H54 (cell line): ENCODE results near the gene FAM72A.
A peak's percentile ranks its signal among the peaks of the same experiment; 100 is the strongest.
"Not testable (repeated sequence)": the region's sequence is repeated elsewhere in the genome, so short reads cannot be mapped to it uniquely, and the experiment has no call there.

Experiments used
- DNase-seq: peaks from one replicate; pipeline ENCODE4 v3.0.0; 2011; ENCODE audit warnings: low spot score, mixed read lengths; ENCODE audit not compliant: insufficient read length
- FAIRE-seq: peaks from 3 replicates; lab custom pipeline; 2011; peaks lifted over from hg19 to GRCh38; lab: Jason Lieb, UNC

FAM72A gene

GRCh38 chr1:206218765-206219164 lies 16.1 kb upstream of the FAM72A start:
- not testable (repeated sequence) for FAIRE-seq, DNase-seq

DNA sequence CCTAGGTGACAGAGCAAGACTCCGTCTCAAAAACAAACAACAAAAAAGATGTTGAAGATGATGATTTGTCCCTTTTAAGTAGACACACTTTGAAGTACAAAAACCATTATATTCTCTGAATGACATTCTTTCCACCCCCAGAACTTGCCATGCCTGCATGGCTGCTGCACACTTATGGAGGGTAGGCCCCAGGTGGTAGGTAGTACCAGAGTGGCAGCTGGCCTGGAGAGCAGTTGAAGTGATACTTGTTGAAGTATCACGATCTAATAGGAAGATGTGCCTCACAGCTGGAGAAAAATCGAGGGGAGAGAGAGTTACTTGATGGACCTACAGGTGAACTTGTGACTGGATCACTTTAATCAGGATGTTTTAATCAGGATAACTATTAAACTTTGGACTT lies 15.6 kb upstream of the FAM72A start:
- not testable (repeated sequence) for FAIRE-seq

DNA sequence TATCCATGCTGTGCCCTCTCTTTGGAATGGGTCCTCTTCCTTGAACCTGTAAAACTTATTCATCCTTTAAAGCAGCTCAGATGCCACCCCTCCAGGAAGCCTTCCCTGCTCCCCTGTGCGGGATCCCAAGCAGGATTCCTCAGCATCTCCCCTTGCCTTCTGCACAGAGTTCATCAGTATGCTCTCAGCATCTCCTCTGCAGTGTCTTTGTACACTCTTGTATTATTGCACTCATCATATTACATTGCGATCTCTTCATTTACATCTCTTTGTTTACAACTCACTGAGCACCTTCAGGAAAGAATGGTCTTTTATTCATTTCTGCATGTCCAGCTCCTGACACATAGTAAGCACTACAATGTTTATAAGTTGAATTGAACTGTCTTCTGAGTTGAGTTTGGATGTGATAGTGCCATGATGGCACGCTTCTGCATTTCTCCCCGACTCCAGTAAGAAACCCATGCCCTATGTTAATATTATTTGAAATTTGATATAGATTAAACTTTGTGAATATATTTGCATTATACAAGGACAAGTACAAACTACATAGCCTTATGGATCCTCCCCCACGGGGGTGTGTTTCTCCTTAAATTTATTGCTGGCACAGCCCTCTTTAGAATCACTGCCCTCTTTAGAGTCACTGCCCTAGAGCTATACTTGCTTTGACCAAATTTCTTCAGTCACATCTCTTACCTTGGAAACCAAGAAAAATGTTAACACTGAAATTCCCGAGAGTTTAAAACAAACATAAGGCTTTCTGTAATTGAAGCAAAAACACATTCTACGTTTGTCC lies 13.2 kb upstream of the FAM72A start:
- FAIRE-seq, DNase-seq: not testable (repeated sequence)

More for the DNA sequence above, 15.6 kb upstream of the FAM72A start:
- DNase-seq = not testable (repeated sequence)

GRCh38 chr1:206210802-206211201 lies 8.2 kb upstream of the FAM72A start:
- not testable (repeated sequence) for DNase-seq

GRCh38 chr1:206205569-206205968 lies 2.9 kb upstream of the FAM72A start:
- not testable (repeated sequence) for FAIRE-seq, DNase-seq

More at GRCh38 chr1:206210802-206211201, 8.2 kb upstream of the FAM72A start:
- FAIRE-seq = not testable (repeated sequence)

- DNase-seq, FAIRE-seq: not testable (repeated sequence)
These were observed 2.2 kb upstream of the FAM72A start for GRCh38 chr1:206204871-206205270.

DNA sequence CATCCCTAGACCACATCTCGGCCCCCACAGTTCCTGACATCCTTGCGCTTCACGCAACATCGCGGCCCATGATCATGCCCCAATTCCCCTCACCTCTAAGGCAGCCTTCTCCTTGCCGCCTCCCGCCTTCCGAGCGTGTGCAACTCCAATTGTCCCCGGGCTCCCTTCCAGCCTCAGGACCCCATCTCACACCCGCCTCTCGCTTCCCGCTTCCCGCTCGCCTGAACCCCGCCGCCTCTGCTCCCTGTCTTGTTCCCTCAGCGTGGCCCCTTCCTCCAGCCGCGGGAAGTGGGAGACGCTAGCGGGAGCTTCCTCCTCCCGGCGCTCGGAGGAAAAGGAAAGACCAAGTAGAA lies 1.5 kb upstream of the FAM72A start:
- DNase-seq, FAIRE-seq: not testable (repeated sequence)

DNA sequence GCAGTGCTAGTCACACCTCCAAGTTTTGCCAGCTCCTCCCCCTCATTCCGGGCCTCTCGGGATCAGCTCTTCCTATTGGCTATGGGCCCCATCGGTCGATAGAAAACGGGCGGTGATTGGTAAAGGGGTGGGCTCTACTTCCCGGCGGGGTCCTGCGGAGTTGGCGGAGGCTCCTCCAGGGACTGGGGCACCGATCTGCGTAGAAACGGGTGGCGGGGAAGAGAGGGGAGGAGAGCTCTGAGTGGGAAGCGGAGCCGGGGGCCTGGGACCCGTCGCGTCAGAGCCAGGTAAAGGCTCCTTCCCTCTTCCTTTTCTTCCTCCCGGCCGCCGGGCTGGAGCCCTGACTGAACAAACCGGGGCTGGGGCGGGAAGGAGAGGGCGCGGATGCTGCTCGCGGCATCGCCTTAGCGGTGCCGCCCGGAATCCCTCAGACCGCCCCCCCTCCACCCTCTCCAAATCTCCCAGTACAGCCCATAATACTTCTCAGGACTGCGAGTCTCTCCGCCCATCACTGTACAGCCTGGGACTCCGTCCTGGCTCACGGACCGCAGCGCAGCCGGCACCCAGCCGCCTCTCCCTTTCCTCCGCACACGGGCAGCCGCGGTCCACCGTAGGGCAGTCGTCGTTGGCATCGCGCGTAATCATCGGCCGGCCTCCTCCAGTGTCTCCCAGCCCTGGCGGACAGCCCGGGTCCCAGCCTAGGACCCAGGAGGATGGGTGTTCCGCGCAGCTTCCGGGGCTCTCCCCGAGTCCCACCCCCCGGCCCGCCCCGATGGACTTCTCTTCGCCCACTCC lies 922 bp upstream of the FAM72A start, which contains the start of gene SRGAP2:
TSS of gene SRGAP2 (plus strand) at position 178 of the 795 bp plus-strand sequence. CDS start 2,430 bp downstream, outside the sequence.
- DNase-seq = not testable (repeated sequence)

DNA sequence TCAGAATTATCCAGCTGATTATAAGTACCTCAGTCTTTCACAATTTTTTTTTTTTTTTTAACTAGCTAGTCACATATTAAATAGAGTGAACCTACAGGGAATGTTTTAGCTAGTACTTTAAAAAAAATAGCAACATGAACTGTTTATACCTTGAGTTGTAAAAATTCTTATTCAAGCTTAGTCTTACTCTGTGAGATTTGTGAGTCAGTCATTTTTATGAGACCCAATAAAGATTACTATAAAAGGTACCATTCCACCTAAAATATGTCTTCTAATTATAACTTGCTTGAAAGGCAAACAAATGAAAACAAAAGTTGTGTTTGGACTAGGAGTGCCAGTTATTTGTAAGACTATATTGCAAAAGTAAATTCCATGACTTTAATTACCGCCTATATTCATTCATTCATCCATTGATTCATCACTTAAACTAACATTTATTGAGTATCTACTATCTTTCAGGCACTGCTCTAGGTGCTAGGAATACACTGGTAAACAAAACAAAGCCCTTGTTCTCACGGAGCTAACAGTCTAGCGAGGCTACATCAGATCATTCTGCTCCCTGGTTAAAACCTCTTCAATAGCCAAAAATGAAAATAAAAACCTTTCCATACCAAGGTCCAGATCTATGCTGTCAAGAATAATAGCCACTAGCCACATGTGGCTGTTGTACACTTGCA lies 5.8 kb downstream of the FAM72A start:
- FAIRE-seq = not testable (repeated sequence)

More for the DNA sequence above, 922 bp upstream of the FAM72A start, which contains the start of gene SRGAP2:
- peak; percentile 100 for FAIRE-seq

GRCh38 chr1:206195182-206195581 lies 7.5 kb downstream of the FAM72A start:
- FAIRE-seq, DNase-seq: not testable (repeated sequence)

More for the DNA sequence above, 5.8 kb downstream of the FAM72A start:
- DNase-seq = not testable (repeated sequence)

GRCh38 chr1:206186826-206187225 lies 15.8 kb downstream of the FAM72A start:
- FAIRE-seq, DNase-seq: not testable (repeated sequence)

DNA sequence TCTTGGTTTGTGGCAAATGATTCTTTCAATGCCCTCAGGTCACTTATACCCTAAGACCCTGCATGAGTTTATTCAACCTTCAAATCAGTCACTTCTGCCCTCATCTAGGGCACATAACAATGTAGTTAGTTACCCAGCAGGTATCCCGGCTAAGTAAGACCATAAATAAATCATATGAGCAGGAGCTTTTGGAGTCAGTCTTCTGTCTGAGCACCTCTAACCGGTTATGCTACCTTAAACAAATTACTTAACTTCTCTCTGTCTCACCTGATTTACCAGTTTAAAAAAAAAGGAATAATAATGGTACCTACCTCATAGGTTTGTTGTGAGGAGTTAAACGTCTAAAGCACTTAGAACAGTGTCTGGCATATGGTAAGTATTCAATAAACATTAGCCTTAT lies 16.9 kb downstream of the FAM72A start:
- DNase-seq, FAIRE-seq: not testable (repeated sequence)

- not testable (repeated sequence) for FAIRE-seq, DNase-seq
These were observed 18.9 kb downstream of the FAM72A start for GRCh38 chr1:206183788-206184187.

DNA sequence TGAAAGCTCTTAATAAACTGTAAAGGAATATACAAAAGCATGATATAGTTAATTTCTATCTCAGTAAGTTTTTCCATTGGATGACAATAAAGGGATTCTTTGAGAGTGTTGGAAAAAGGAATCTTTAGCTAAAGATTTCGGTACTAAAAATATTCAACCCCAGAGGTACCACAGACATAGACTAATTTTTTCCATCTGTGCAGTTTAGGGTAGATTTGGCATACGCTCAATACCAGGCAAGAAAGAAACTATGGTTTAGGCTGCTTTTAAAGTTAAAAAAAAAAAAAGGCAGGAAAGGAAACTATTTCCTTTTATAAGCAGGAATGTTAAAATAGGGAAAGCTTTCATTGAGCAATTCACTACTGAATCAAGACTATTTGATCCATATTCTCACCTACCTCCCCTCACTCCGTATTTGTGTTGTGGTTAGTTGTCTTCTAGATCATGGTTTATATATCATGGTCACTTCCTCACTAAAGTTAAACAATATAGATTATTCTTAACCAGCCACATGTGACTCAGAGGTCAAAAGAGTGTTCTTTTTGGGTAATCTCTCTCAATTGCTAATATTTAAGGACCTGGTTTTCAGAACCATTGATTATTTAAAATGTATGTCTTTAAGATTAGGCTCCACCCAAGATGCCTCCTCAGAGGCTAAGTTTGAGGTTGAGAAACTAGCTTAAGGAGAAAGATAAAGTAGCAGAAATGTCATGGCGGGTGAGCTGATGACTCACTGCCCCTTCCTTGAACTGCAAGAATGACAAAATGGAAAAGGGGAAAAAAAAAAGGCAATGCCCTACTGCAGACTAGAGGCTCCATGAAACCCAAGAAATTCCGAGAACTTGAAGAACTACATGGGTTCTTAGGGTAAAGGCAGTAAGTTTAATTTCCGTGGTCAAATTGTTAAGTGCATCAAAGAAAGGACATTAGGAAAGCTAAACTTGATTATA lies 20.0 kb downstream of the FAM72A start:
- FAIRE-seq = not testable (repeated sequence)

DNA sequence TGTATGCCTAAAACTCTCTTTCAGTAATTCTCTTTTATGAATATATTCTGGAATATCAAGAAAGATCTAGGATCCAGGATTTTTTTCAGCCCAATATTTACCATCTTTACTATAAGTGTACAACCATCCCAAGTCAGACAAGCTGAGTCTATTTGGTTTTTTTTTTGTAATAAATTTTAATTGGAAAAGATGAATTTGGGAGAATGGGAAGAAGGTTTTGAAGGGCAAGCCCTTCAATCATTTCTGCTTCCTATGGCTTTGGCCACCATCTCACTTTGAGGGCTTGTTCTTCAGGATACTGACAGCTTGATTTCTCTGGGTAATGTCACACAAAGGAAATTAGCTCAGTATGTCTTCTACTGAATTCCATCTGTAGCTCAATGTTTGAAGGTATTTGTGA lies 23.0 kb downstream of the FAM72A start:
- not testable (repeated sequence) for DNase-seq, FAIRE-seq

More for the DNA sequence above, 20.0 kb downstream of the FAM72A start:
- DNase-seq = not testable (repeated sequence)

DNA sequence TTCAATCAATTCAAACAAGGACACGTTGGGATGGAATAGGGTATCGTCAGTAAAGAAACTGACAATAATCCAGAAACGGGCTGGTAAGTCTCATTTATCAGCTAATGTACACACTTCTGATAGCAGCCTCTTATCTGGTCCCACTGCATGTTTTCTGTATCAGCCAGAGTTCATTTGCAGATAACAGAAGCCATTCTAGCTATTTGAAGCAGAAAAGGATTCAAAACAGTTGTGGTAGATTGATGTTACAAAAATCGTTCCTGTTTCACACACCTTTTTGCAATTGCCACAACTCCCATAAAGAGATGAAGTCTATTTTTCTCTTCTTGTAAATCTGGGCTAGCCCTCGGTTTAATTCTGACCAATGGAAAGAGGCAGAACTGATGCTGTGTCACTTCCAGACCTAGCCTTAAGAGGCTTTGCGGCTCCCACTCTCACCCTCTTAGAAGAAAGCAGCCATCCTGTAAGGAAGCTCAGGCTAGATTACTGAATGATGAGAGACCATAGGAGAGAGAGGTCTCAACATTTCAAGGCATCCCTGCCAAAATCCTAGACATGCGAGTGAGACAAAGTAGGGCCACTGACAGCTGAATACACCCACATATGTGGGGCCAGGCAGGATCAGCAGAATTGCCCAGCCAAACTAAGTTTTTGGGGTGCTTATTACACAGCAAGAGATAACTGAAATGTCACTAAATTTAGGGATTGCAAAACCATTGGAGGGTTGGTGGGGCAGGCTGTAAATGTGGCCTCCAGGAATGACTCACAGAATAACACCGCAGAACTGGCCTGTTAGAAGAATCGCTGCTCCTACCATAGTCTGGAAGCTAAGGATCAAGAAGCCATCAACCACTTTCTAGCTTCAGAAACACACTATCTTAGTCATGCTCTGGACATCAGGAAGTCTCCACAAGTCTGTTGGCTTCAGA lies 24.3 kb downstream of the FAM72A start:
- DNase-seq, FAIRE-seq: not testable (repeated sequence)

DNA sequence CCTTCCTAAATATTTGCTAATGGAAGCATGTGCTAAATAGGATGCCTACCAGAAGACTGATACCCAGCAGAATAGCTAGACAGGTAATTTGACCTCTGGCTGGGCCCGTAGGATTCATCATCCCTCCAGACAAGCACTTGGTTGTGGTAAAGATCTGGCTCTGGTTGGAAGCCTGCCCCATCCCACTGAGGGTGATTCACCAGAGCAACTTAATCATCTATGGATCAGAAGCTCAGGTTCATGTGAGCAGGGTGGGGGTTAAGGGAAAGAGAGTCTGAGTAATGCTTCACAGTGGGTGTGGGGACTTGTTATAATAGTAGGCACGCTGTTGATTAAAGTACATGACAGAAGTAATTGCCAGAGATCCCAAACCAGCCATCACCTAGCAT lies 26.5 kb downstream of the FAM72A start:
- DNase-seq = not testable (repeated sequence)
- FAIRE-seq = peak; percentile 30
